ENCODE data around the gene ITIH2. TPM values are rescaled to one million over a fixed set of nuclear protein-coding genes. Genes with fewer than 3 reads are reported as not detected.

Gene ITIH2
- total RNA-seq, 1 donor from 2014 or later = 3.4 TPM

- DNase-seq (ENCODE audit: extremely low spot score, unreplicated experiment) = peak; percentile 97
- H3K4me1 Mint-ChIP-seq (ENCODE audit: unreplicated experiment) = peaks cover 31% of the 10 kb centered on the region
- no peak for TF ChIP-seq CTCF (conservative IDR thresholded peaks at IDR 0.05)
Observed at GRCh38 chr10:7787857-7788638, 84.9 kb downstream of the ITIH2 start, which contains the start of the genes ATP5F1C and KIN. ATP5F1C (plus strand) TSS chr10:7788177; CDS start chr10:7788208, 31 bp downstream. KIN (minus strand) TSS chr10:7787993; CDS start chr10:7787933, 60 bp downstream.

GRCh38 chr10:7788639-7789286 lies 85.6 kb downstream of the ITIH2 start:
- peaks cover 26% of the 10 kb centered on the region for H3K4me1 Mint-ChIP-seq (ENCODE audit: unreplicated experiment)
- H3K27me3 Mint-ChIP-seq = no peaks in the 10 kb centered on the region
- no peaks in the 10 kb centered on the region for H3K9me3 Mint-ChIP-seq
- no peak for DNase-seq (ENCODE audit: extremely low spot score, unreplicated experiment)
- no peak for TF ChIP-seq CTCF (conservative IDR thresholded peaks at IDR 0.05)
- H3K4me3 Mint-ChIP-seq = no peak overlapping the region
- peaks cover 20% of the 10 kb centered on the region for H3K36me3 Mint-ChIP-seq
- H3K27ac Mint-ChIP-seq = no peak overlapping the region

More at GRCh38 chr10:7787857-7788638, 84.9 kb downstream of the ITIH2 start, which contains the start of the genes ATP5F1C and KIN:
- no peaks in the 10 kb centered on the region for H3K27me3 Mint-ChIP-seq
- no peaks in the 10 kb centered on the region for H3K9me3 Mint-ChIP-seq
- no peak within 1 kb of the TSS for H3K4me3 Mint-ChIP-seq
- peaks cover 24% of the 10 kb centered on the region for H3K36me3 Mint-ChIP-seq
- H3K27ac Mint-ChIP-seq = no peak within 1 kb of the TSS

GRCh38 chr10:7789390-7789789 lies 86.3 kb downstream of the ITIH2 start:
- Mint-ChIP-seq H3K27ac (no peak overlapping the region), H3K4me1 (ENCODE audit: unreplicated experiment) (peaks cover 32% of the 10 kb centered on the region), H3K4me3 (no peak overlapping the region), H3K27me3 (no peaks in the 10 kb centered on the region), H3K9me3 (no peaks in the 10 kb centered on the region), H3K36me3 (peaks cover 20% of the 10 kb centered on the region)
- no peak for TF ChIP-seq CTCF (conservative IDR thresholded peaks at IDR 0.05)
- DNase-seq (ENCODE audit: extremely low spot score, unreplicated experiment) = no peak

- Mint-ChIP-seq H3K9me3 (no peaks in the 10 kb centered on the region), H3K4me3 (peak overlapping the region; percentile 15), H3K4me1 (ENCODE audit: unreplicated experiment) (peaks cover 36% of the 10 kb centered on the region), H3K27ac (peak overlapping the region; percentile 37), H3K36me3 (peaks cover 37% of the 10 kb centered on the region), H3K27me3 (no peaks in the 10 kb centered on the region)
- DNase-seq (ENCODE audit: extremely low spot score, unreplicated experiment) = no peak
- TF ChIP-seq CTCF (conservative IDR thresholded peaks at IDR 0.05) = no peak
Observed at GRCh38 chr10:7792541-7792940, 89.4 kb downstream of the ITIH2 start.

- no peaks in the 10 kb centered on the region for H3K27me3 Mint-ChIP-seq
- H3K4me3 Mint-ChIP-seq = no peak overlapping the region
- DNase-seq (ENCODE audit: extremely low spot score, unreplicated experiment) = no peak
- H3K27ac Mint-ChIP-seq = no peak overlapping the region
- no peak for TF ChIP-seq CTCF (conservative IDR thresholded peaks at IDR 0.05)
- H3K36me3 Mint-ChIP-seq = peaks cover 41% of the 10 kb centered on the region
- no peaks in the 10 kb centered on the region for H3K9me3 Mint-ChIP-seq
- peaks cover 30% of the 10 kb centered on the region for H3K4me1 Mint-ChIP-seq (ENCODE audit: unreplicated experiment)
Observed at GRCh38 chr10:7794251-7795026, 91.3 kb downstream of the ITIH2 start.

All from type B pancreatic cell (in vitro differentiated cells).